GM12892 (cell line): ENCODE results near the gene HJURP.

Experiments
- POLR2A ChIP-seq: IDR thresholded peaks from 2 replicates; pipeline ENCODE4 v1.6.1; 2011; ENCODE audit warnings: low read depth, low read length, control low read depth
- POLR2AphosphoS5 ChIP-seq: IDR thresholded peaks from 2 replicates; pipeline ENCODE4 v1.6.1; 2011; ENCODE audit warnings: low read depth, low read length, control low read depth

DNA sequence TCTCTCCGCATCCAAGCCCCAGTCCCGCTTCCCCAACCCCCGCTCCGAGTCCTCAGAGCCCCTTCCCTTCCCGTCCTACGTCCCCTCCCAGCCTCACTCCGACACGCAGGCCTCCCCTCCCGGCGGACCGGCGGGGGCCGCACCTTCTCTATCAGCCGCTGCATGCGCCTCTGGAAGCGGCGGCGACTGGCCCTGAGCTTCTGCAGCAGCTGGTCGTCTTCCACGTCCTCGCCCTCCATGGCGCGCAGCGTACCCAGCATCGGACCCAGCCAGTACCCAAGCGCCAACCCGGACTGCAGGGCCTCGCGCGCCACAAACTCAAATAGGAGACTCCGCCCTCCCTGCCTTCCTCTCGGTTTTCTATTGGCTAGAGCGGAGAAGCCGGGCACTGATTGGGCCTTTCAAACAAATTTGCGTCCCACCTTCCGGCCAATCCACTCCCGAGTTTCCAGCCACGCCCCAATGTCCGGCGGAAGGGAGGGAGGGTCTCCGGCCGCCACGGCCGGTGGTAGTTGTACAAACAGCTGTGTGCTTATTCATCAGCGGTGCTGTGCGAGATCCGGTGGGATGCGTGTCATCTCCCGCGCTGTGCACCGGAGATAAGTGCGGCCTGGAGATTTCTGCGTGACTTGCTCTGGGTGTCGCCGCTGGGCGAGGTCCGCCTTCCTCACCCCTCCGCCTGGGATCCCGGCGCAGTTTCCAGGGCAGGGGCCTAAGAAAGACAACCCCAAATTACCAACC is at the start of gene HJURP:
- TF ChIP-seq POLR2A (peak; percentile 83), POLR2AphosphoS5 (peak; percentile 62; the same call in 1 of the 2 replicates)
